Measurements from ENCODE around the gene TIPARP.

Gene TIPARP

GRCh38 chr3:156630773-156631093 lies 43.7 kb upstream of the TIPARP start:
- Histone ChIP-seq H3K36me3 (ENCODE audit: control insufficient read depth in 4 of 4, insufficient read depth in 4 of 4, low read length in 3 of 4) (no peaks in the 10 kb centered on the region), H3K27me3 (replicated peaks in 2 of 5; ENCODE audit: control insufficient read depth in 4 of 5, insufficient read depth in 5 of 5, low read length in 4 of 5) (no peaks in the 10 kb centered on the region), H3K4me1 (ENCODE audit: control extremely low read depth in 1 of 4, control insufficient read depth in 4 of 4, insufficient read depth in 4 of 4, low read length in 3 of 4) (peaks cover 0 to 9% (median 0%) of the 10 kb centered on the region in 4 experiments), H3K9me3 (ENCODE audit: control extremely low read depth in 1 of 5, control insufficient read depth in 4 of 5, insufficient read depth in 2 of 5, low read depth in 1 of 5, low read length in 4 of 5) (no peaks in the 10 kb centered on the region), H3K27ac (ENCODE audit: insufficient read depth in 1 of 2, low read depth in 1 of 2, low read length in 2 of 2, poor library complexity in 1 of 2, severe bottlenecking in 2 of 2) (no peak overlapping the region), H3K4me3 (ENCODE audit: control insufficient read depth in 1 of 7, extremely low read depth in 1 of 7, insufficient read depth in 4 of 7, low read depth in 2 of 7, low read length in 6 of 7) (no peak overlapping the region)
- 96% methylated on average over 3 of the region's 3 CpGs for WGBS (ENCODE audit: insufficient coverage)
- CTCF ChIA-PET, result interaction anchor here (3.8 kb wide), 1 partner anchor 12 kb away, joined by 13 read pairs; no protein-coding TSS in a partner anchor
- POLR2A ChIA-PET, result no interaction called here
- no peak for DNase-seq

- H3K27me3 ChIP-seq (replicated peaks in 2 of 5; ENCODE audit: control insufficient read depth in 4 of 5, insufficient read depth in 5 of 5, low read length in 4 of 5), result no peaks in the 10 kb centered on the region
- DNase-seq, result no peak
- no peak overlapping the region for H3K4me3 ChIP-seq (ENCODE audit: control insufficient read depth in 1 of 7, extremely low read depth in 1 of 7, insufficient read depth in 4 of 7, low read depth in 2 of 7, low read length in 6 of 7)
- peaks cover 0 to 15% (median 5%) of the 10 kb centered on the region in 4 experiments for H3K4me1 ChIP-seq (ENCODE audit: control extremely low read depth in 1 of 4, control insufficient read depth in 4 of 4, insufficient read depth in 4 of 4, low read length in 3 of 4)
- ChIA-PET CTCF (interaction anchor here (3.8 kb wide), 1 partner anchor 12 kb away, joined by 13 read pairs; no protein-coding TSS in a partner anchor), POLR2A (no interaction called here)
- no peaks in the 10 kb centered on the region for H3K9me3 ChIP-seq (ENCODE audit: control extremely low read depth in 1 of 5, control insufficient read depth in 4 of 5, insufficient read depth in 2 of 5, low read depth in 1 of 5, low read length in 4 of 5)
- WGBS (ENCODE audit: insufficient coverage), result 100% methylated on average over 1 of the region's 1 CpG
- H3K36me3 ChIP-seq (ENCODE audit: control insufficient read depth in 4 of 4, insufficient read depth in 4 of 4, low read length in 3 of 4), result no peaks in the 10 kb centered on the region
- no peak overlapping the region for H3K27ac ChIP-seq (ENCODE audit: insufficient read depth in 1 of 2, low read depth in 1 of 2, low read length in 2 of 2, poor library complexity in 1 of 2, severe bottlenecking in 2 of 2)
Observed at GRCh38 chr3:156631323-156631722, 43.1 kb upstream of the TIPARP start.

- H3K4me3 ChIP-seq (ENCODE audit: control insufficient read depth in 1 of 7, extremely low read depth in 1 of 7, insufficient read depth in 4 of 7, low read depth in 2 of 7, low read length in 6 of 7), result no peak overlapping the region
- ChIA-PET CTCF (no interaction called here), POLR2A (no interaction called here)
- DNase-seq, result no peak
- H3K27me3 ChIP-seq (replicated peaks in 2 of 5; ENCODE audit: control insufficient read depth in 4 of 5, insufficient read depth in 5 of 5, low read length in 4 of 5), result no peaks in the 10 kb centered on the region
- no peaks in the 10 kb centered on the region for H3K36me3 ChIP-seq (ENCODE audit: control insufficient read depth in 4 of 4, insufficient read depth in 4 of 4, low read length in 3 of 4)
- H3K4me1 ChIP-seq (ENCODE audit: control extremely low read depth in 1 of 4, control insufficient read depth in 4 of 4, insufficient read depth in 4 of 4, low read length in 3 of 4), result peaks cover 0 to 15% (median 6%) of the 10 kb centered on the region in 4 experiments
- 97% methylated on average over 3 of the region's 4 CpGs for WGBS (ENCODE audit: insufficient coverage)
- no peaks in the 10 kb centered on the region for H3K9me3 ChIP-seq (ENCODE audit: control extremely low read depth in 1 of 5, control insufficient read depth in 4 of 5, insufficient read depth in 2 of 5, low read depth in 1 of 5, low read length in 4 of 5)
- no peak overlapping the region for H3K27ac ChIP-seq (ENCODE audit: insufficient read depth in 1 of 2, low read depth in 1 of 2, low read length in 2 of 2, poor library complexity in 1 of 2, severe bottlenecking in 2 of 2)
Observed at GRCh38 chr3:156632601-156633000, 41.8 kb upstream of the TIPARP start.

GRCh38 chr3:156633335-156633734 lies 41.1 kb upstream of the TIPARP start:
- Histone ChIP-seq H3K36me3 (ENCODE audit: control insufficient read depth in 4 of 4, insufficient read depth in 4 of 4, low read length in 3 of 4) (no peaks in the 10 kb centered on the region), H3K4me1 (ENCODE audit: control extremely low read depth in 1 of 4, control insufficient read depth in 4 of 4, insufficient read depth in 4 of 4, low read length in 3 of 4) (peaks cover 0 to 15% (median 6%) of the 10 kb centered on the region in 4 experiments), H3K4me3 (ENCODE audit: control insufficient read depth in 1 of 7, extremely low read depth in 1 of 7, insufficient read depth in 4 of 7, low read depth in 2 of 7, low read length in 6 of 7) (no peak overlapping the region), H3K27me3 (replicated peaks in 2 of 5; ENCODE audit: control insufficient read depth in 4 of 5, insufficient read depth in 5 of 5, low read length in 4 of 5) (no peaks in the 10 kb centered on the region), H3K27ac (ENCODE audit: insufficient read depth in 1 of 2, low read depth in 1 of 2, low read length in 2 of 2, poor library complexity in 1 of 2, severe bottlenecking in 2 of 2) (no peak overlapping the region), H3K9me3 (ENCODE audit: control extremely low read depth in 1 of 5, control insufficient read depth in 4 of 5, insufficient read depth in 2 of 5, low read depth in 1 of 5, low read length in 4 of 5) (no peaks in the 10 kb centered on the region)
- POLR2A ChIA-PET, result no interaction called here
- no peak for DNase-seq
- WGBS (ENCODE audit: insufficient coverage), result 94% methylated on average over 3 of the region's 4 CpGs
- CTCF ChIA-PET, result no interaction called here

- ChIA-PET CTCF (interaction anchor here (1.4 kb wide), 1 partner anchor 12 kb away, joined by 4 read pairs; no protein-coding TSS in a partner anchor), POLR2A (interaction anchor here (1.2 kb wide), 1 partner anchor 9 kb away, joined by 3 read pairs; no protein-coding TSS in a partner anchor)
- DNase-seq, result no peak
- 94% methylated on average over 2 of the region's 3 CpGs for WGBS (ENCODE audit: insufficient coverage)
- Histone ChIP-seq H3K9me3 (ENCODE audit: control extremely low read depth in 1 of 5, control insufficient read depth in 4 of 5, insufficient read depth in 2 of 5, low read depth in 1 of 5, low read length in 4 of 5) (no peaks in the 10 kb centered on the region), H3K4me1 (ENCODE audit: control extremely low read depth in 1 of 4, control insufficient read depth in 4 of 4, insufficient read depth in 4 of 4, low read length in 3 of 4) (peaks cover 0 to 11% (median 6%) of the 10 kb centered on the region in 4 experiments), H3K27ac (ENCODE audit: insufficient read depth in 1 of 2, low read depth in 1 of 2, low read length in 2 of 2, poor library complexity in 1 of 2, severe bottlenecking in 2 of 2) (no peak overlapping the region), H3K36me3 (ENCODE audit: control insufficient read depth in 4 of 4, insufficient read depth in 4 of 4, low read length in 3 of 4) (no peaks in the 10 kb centered on the region), H3K4me3 (ENCODE audit: control insufficient read depth in 1 of 7, extremely low read depth in 1 of 7, insufficient read depth in 4 of 7, low read depth in 2 of 7, low read length in 6 of 7) (no peak overlapping the region), H3K27me3 (replicated peaks in 2 of 5; ENCODE audit: control insufficient read depth in 4 of 5, insufficient read depth in 5 of 5, low read length in 4 of 5) (no peaks in the 10 kb centered on the region)
Observed at GRCh38 chr3:156635034-156635433, 39.4 kb upstream of the TIPARP start.

- 0% methylated on average over 2 of the region's 3 CpGs for WGBS (ENCODE audit: insufficient coverage)
- POLR2A ChIA-PET, result no interaction called here
- Histone ChIP-seq H3K4me1 (ENCODE audit: control extremely low read depth in 1 of 4, control insufficient read depth in 4 of 4, insufficient read depth in 4 of 4, low read length in 3 of 4) (peaks cover 0 to 11% (median 6%) of the 10 kb centered on the region in 4 experiments), H3K36me3 (ENCODE audit: control insufficient read depth in 4 of 4, insufficient read depth in 4 of 4, low read length in 3 of 4) (no peaks in the 10 kb centered on the region), H3K4me3 (ENCODE audit: control insufficient read depth in 1 of 7, extremely low read depth in 1 of 7, insufficient read depth in 4 of 7, low read depth in 2 of 7, low read length in 6 of 7) (no peak overlapping the region), H3K27ac (ENCODE audit: insufficient read depth in 1 of 2, low read depth in 1 of 2, low read length in 2 of 2, poor library complexity in 1 of 2, severe bottlenecking in 2 of 2) (no peak overlapping the region), H3K9me3 (ENCODE audit: control extremely low read depth in 1 of 5, control insufficient read depth in 4 of 5, insufficient read depth in 2 of 5, low read depth in 1 of 5, low read length in 4 of 5) (no peaks in the 10 kb centered on the region), H3K27me3 (replicated peaks in 2 of 5; ENCODE audit: control insufficient read depth in 4 of 5, insufficient read depth in 5 of 5, low read length in 4 of 5) (no peaks in the 10 kb centered on the region)
- peak; percentile 25 to 61 (median 59) for DNase-seq
- CTCF ChIA-PET, result interaction anchor here (0.7 to 1.4 kb wide), 3 partner anchors 10 to 447 kb away, joined by 3 to 4 read pairs (median 3); no protein-coding TSS in a partner anchor
Observed at GRCh38 chr3:156635973-156636372, 38.4 kb upstream of the TIPARP start.

- CTCF ChIA-PET, result interaction anchor here (1.5 kb wide), 1 partner anchor 82 kb away, joined by 3 read pairs; the partner anchor contains the start of gene SSR3
- POLR2A ChIA-PET, result no interaction called here
Observed at GRCh38 chr3:156637480-156638022, 36.8 kb upstream of the TIPARP start.

More at GRCh38 chr3:156637480-156638022, 36.8 kb upstream of the TIPARP start:
- Histone ChIP-seq H3K27me3 (replicated peaks in 2 of 5; ENCODE audit: control insufficient read depth in 4 of 5, insufficient read depth in 5 of 5, low read length in 4 of 5) (no peaks in the 10 kb centered on the region), H3K36me3 (ENCODE audit: control insufficient read depth in 4 of 4, insufficient read depth in 4 of 4, low read length in 3 of 4) (no peaks in the 10 kb centered on the region), H3K9me3 (ENCODE audit: control extremely low read depth in 1 of 5, control insufficient read depth in 4 of 5, insufficient read depth in 2 of 5, low read depth in 1 of 5, low read length in 4 of 5) (no peaks in the 10 kb centered on the region), H3K4me3 (ENCODE audit: control insufficient read depth in 1 of 7, extremely low read depth in 1 of 7, insufficient read depth in 4 of 7, low read depth in 2 of 7, low read length in 6 of 7) (no peak overlapping the region), H3K27ac (ENCODE audit: insufficient read depth in 1 of 2, low read depth in 1 of 2, low read length in 2 of 2, poor library complexity in 1 of 2, severe bottlenecking in 2 of 2) (no peak overlapping the region), H3K4me1 (ENCODE audit: control extremely low read depth in 1 of 4, control insufficient read depth in 4 of 4, insufficient read depth in 4 of 4, low read length in 3 of 4) (peaks cover under 1 to 23% (median 8%) of the 10 kb centered on the region in 4 experiments)
- 72% methylated on average over 3 of the region's 3 CpGs for WGBS (ENCODE audit: insufficient coverage)
- DNase-seq, result no peak

Data from common myeloid progenitor, CD34-positive (primary cell).